ENCODE measurements around the gene FGF9.

- no peak for TF ChIP-seq EP300 (IDR thresholded peaks at IDR 0.05)
- no peak for TF ChIP-seq CTCF (IDR thresholded peaks at IDR 0.05)
- no peak for TF ChIP-seq POLR2AphosphoS5 (IDR thresholded peaks at IDR 0.05)
Observed at GRCh38 chr13:21694831-21695230, 24.0 kb downstream of the FGF9 start.

Data from stomach (tissue), 4 donors.